ENCODE data around the gene GTF2I.
"Not testable (repeated sequence)": the region's sequence is repeated elsewhere in the genome, so short reads cannot be mapped to it uniquely, and the experiment has no call there.

Gene GTF2I

DNA sequence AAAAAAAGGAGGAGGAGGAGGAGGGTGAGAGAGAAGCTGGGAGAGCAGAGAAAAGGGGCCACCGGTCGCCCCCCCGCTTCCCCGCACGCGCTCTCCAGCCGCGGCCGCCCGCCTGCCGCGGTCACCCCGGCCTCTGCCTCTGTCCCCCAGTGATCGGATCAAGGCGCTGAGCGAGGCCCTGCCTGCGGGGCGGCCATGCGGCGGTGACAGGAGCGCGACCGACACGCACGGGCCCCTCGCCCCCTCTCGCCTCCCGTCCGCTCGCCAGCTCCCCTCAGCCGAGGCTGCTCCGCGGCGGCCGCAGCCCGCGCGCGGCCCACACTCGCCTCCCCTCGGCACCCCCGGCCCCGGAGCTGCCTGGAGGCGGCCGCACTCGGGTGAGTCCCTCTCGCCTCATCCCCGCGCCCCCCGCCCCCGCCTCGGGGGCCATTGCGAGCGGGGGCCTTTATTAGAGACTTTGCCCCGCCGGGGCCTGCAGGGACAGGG, at the start of gene GTF2I:
Gene GTF2I (plus strand): TSS at position 27 of the 486 bp plus-strand sequence. CDS start 31,411 bp downstream, outside the sequence.
- DNase-seq (ENCODE audit: low read depth, low spot score), result no peak

DNA sequence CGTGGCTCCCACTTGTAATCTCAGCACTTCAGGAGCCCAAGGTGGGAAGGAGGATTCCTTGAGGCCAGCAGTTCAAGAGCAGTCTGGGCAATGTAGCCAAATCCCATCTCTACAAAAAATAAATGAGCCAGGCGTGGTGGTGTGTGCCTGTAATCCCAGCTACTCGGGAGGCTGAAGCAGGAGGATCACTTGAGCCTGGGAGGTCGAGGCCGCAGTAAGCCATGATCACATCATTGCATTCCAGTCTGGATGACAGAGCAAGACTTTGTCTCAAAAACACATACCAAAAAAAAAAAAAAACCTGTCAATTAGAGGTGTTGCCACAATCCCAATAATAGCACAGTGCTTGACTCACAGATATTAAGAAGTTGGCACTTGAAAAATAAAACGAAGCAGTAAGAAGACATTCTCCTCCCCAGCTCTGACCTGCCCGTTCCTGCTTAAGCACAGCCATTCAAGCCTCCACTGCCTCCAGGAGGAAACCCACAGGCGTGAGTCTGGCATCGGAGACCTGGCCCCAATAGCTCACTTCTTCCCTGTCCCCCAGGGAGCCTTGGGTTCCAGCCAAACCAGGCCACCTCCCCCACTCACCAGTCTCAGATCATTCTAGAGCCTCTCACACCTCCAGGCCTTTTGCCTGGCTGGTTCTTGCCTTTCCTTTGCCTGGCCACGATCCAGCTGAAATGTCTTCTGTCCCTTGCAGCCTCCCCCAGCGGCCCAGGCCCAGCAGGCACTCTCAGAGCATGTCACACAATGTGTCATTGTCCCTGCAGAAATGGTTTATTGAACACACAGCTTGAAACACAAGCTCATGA, 45.3 kb upstream of the GTF2I start:
- DNase-seq (ENCODE audit: low read depth, low spot score), result no peak

DNA sequence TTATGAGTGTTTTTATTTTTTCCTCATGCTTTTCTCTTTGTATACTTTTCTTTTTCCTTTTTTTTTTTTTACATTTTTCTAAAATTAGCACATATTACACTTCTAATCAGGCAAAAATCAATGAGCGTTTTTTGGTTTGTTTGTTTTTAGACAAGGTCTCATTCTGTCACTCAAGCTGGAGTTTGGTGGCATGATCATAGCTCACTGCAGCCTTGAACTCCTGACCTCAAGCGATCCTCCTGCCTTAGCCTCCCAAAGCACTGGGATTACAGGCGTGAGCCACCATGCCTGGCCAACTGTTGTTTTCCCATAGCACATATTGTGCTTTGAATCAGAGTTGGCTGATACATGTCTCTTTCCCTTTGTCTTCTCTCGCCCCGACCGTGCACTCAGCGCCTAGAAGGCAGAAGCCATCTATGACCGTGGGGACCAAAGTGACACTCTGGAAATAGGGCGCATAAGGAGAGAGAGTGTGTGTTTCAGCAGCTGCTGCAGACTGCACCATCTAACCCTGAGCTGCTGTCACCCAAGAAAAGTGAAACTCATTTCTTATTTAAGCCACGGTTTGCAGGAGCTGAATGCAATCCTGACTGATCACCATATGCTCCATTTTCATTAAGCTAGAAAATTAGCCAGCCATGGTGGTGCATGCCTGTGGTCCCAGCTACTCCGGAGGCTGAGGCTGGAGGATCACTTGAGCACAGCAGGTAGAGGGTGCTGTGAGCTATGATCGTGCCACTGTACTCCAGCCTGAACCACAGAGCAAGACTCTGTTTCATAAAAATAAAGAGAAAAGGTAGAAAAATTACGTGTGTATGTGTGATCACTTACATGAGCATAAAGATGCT, 41.4 kb upstream of the GTF2I start:
- no peak for DNase-seq (ENCODE audit: low read depth, low spot score)

GRCh38 chr7:74617180-74617744, 40.3 kb upstream of the GTF2I start:
- no peak for DNase-seq (ENCODE audit: low read depth, low spot score)

GRCh38 chr7:74619235-74619860, 38.2 kb upstream of the GTF2I start:
- DNase-seq (ENCODE audit: low read depth, low spot score), result no peak

- no peak for DNase-seq (ENCODE audit: low read depth, low spot score)
Observed at GRCh38 chr7:74622228-74622749, 35.2 kb upstream of the GTF2I start.

DNA sequence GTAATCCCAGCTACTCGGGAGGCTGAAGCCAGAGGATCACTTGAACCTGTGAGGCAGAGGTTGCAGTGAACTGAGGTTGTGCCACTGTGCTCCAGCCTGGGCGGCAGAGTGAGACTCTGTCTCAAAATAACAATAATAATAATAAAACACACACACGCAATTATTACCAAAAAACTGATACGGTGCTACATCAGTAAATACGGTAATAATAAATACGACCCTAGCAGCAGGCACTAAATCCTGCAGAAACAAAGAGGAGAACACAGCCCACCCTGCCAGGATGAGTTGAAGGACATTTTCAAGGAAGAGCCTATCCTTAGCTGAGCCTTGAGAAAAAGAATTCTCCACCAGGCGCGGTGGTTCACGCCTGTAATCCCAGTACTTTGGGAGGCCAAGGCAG, 34.4 kb upstream of the GTF2I start:
- DNase-seq (ENCODE audit: low read depth, low spot score), result no peak

- no peak for DNase-seq (ENCODE audit: low read depth, low spot score)
Observed at GRCh38 chr7:74625446-74625845, 32.1 kb upstream of the GTF2I start.

DNA sequence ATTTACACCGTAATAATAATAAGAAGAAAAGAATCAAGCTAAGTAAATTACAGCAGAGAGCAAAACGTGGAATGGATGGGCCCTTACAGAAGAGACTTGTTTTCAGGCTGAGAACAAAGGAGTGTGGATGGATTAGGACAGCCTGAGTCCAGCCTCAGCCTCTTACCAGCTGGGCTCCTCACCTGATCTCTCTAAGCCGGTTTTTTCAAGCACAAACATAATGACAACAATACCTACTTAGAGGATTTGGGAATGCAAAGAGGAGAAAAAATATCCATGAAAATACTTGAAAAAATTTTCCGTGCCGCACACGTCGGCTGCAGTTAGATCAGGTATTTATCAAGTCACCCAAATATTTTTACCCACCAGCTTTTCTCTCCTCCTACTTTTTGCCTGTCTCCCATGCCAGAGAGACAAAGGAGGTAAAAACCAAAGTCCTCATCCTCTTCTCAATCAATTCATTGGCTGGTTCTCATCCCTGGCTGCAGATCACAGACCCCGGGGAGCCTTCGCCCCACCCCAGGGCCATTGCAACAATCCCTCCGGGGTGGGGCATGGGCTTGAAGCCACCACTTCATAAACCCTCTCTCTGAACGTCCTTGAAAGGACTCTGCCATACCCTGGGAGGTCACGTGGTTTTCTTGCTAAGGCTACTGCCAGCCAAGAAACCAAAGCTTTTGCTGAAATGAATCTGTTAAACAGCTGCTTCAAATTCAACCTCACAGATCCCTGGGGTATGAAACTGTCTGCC, 29.7 kb upstream of the GTF2I start:
- no peak for DNase-seq (ENCODE audit: low read depth, low spot score)

DNA sequence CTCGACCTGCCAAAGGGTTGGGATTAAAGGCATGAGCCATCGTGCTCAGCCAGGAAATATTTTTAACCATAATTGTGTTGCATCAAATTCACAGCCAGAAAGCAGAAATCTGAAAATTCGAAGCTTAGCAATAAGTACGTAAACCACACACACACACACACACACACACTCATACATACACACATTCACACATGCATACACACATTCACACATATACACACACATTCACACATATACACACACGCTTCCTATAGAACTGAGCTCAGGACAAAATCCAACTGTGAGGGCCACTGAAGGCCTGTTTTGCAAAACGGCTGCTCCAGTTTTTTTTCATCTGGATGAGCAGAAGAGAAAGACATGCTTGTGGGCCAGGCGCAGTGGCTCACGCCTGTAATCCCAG, 25.0 kb upstream of the GTF2I start:
- no peak for DNase-seq (ENCODE audit: low read depth, low spot score)

- no peak for DNase-seq (ENCODE audit: low read depth, low spot score)
Observed at GRCh38 chr7:74633451-74633921, 24.0 kb upstream of the GTF2I start.

DNA sequence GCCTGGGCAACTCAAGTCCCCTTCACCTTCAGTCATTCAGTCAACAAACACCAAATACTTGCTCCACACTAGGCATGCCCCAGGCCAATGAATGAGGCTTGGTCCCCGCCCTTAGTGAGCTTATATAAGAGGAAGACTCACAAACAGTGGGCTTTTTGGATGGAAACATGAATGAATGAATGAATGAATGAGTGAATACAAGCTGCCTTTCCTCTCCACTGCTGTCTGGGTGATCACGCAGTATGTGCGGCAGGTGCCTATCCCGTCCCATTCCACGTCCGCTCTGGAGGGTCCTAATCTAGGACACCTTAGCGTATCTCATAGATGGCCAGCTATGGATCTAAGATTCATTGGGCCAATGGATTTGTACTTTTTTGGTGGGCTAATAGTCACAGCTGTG, 19.8 kb upstream of the GTF2I start:
- DNase-seq (ENCODE audit: low read depth, low spot score), result no peak

- DNase-seq (ENCODE audit: low read depth, low spot score), result not testable (repeated sequence)
Observed at GRCh38 chr7:74650055-74650454, 7.5 kb upstream of the GTF2I start.

- DNase-seq (ENCODE audit: low read depth, low spot score), result not testable (repeated sequence)
Observed at GRCh38 chr7:74650493-74651132, 6.9 kb upstream of the GTF2I start.

DNA sequence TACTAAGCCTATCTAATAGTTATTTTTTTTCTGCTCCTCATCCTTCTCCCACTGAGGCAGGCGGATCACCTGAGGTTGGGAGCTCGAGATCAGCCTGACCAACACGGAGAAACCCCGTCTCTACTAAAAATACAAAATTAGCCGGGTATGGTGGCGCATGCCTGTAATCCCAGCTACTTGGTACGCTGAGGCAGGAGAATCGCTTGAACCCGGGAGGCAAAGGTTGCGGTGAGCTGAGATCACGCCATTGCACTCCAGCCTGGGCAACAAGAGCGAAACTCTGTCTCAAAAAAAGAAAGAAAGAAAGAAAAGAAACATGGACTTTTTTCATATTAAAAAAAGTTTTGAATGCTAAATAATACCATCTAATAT, 6.4 kb upstream of the GTF2I start:
- not testable (repeated sequence) for DNase-seq (ENCODE audit: low read depth, low spot score)

GRCh38 chr7:74653686-74654181, 3.8 kb upstream of the GTF2I start:
- DNase-seq (ENCODE audit: low read depth, low spot score), result no peak

DNA sequence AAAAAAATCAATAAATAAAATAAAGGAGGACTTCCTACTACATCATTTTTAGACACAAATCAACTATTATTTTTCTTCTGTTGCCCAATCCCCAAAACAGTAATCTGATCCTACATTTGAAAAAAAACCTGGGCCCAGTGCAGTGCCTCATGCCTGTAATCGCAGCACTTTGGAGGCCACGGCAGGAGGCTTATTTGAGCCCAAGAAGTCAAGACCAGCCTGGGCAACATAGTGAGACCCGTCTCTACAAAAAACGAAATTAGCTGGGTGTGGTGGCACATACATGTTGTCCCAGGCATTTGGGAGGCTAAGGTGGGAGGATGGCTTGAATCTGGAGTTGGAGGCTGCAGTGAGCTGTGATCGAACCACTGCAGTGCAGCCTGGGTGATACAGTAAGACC, 2.7 kb upstream of the GTF2I start:
- DNase-seq (ENCODE audit: low read depth, low spot score), result no peak

- DNase-seq (ENCODE audit: low read depth, low spot score), result no peak
Observed at GRCh38 chr7:74655324-74655723, 2.2 kb upstream of the GTF2I start.

GRCh38 chr7:74655768-74656440, 1.6 kb upstream of the GTF2I start:
- no peak for DNase-seq (ENCODE audit: low read depth, low spot score)
